Spinal cord (tissue), 10 donors: ENCODE measurements around the gene CTIF. TPM values are rescaled to one million over a fixed set of nuclear protein-coding genes. Genes with fewer than 3 reads are reported as not detected.

Experiments used
- DNase-seq, 6 donors: peaks; one replicate each; pipeline versions ENCODE4 v3.0.0 to v3.0.0-alpha.2; 2013 to 2015; ENCODE audit warnings: low spot score in 6 of 6, low read depth in 4 of 6
- H3K27ac ChIP-seq: one replicate; pipeline ENCODE4 v1.5.1; 2013; ENCODE audit warnings: low read depth, low read length, control low read depth
- H3K27me3 ChIP-seq: one replicate; pipeline ENCODE4 v1.6.1; 2013; ENCODE audit warnings: low read length; ENCODE audit not compliant: control insufficient read depth, insufficient read depth
- H3K36me3 ChIP-seq: one replicate; pipeline ENCODE4 v1.6.1; 2013; ENCODE audit warnings: low read length; ENCODE audit not compliant: control insufficient read depth, insufficient read depth
- H3K4me1 ChIP-seq: one replicate; pipeline ENCODE4 v1.6.1; 2013; ENCODE audit warnings: low read length; ENCODE audit not compliant: control insufficient read depth, insufficient read depth
- H3K4me3 ChIP-seq: one replicate; pipeline ENCODE4 v1.5.1; 2013; ENCODE audit warnings: low read depth, low read length, control low read depth
- H3K9me3 ChIP-seq: one replicate; pipeline ENCODE4 v1.6.1; 2013; ENCODE audit warnings: low read length; ENCODE audit not compliant: control insufficient read depth, insufficient read depth
- WGBS: methylation state at CpG from one replicate; pipeline ENCODE4 v1.1.5; 2013; ENCODE audit warnings: missing lambda C conversion rate; ENCODE audit not compliant: insufficient coverage; 5-methylcytosine and 5-hydroxymethylcytosine counted together
- polyA plus RNA-seq, 2 donors: library from polyadenylated mRNA; unstranded; fragments of 120-200 nt; gene quantifications; one replicate each; pipeline ENCODE4 v1.2.1, GENCODE V29; 2013; ENCODE audit not compliant: insufficient read length in 2 of 2
- total RNA-seq, 2 donors: library from RNA; depleted of rRNA in 1 of 2; stranded (reverse); fragments of 120-200 nt in 1 of 2; fragments of >200 nt in 1 of 2; gene quantifications; one replicate each; pipeline versions ENCODE4 v1.2.3 to v1.2.4, GENCODE V29; 2013 to 2014
- donor health status: healthy.

CTIF gene
- total and polyA plus RNA-seq, 4 donors = 32.5 to 106 (median 72.6) TPM

DNA sequence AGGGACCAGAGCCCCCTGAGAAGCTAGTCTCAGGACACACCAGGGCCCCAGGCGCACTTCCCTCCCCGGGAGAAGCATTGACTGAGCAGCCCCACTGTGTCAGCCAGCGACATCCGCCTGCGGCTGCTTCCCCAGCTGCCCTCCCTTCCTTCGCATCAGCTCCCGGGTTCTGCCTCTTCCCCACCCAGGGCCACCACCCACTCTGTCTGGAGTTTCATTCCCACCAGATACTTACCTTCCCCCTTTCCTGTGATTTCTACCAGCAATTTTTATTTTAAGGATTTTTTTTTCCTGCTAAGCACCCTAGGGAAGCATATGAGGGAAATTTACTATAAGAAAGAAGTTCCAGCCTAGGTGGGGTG lies 312.7 kb downstream of the CTIF start:
- no peak for DNase-seq
- no peaks in the 10 kb centered on the region for H3K27me3 ChIP-seq
- H3K27ac ChIP-seq = peak overlapping the region; percentile 82
- peaks cover 37% of the 10 kb centered on the region for H3K4me1 ChIP-seq
- H3K4me3 ChIP-seq = no peak overlapping the region
- no peaks in the 10 kb centered on the region for H3K9me3 ChIP-seq
- peaks cover 38% of the 10 kb centered on the region for H3K36me3 ChIP-seq
- WGBS = 46% methylated on average over 7 of the region's 7 CpGs

DNA sequence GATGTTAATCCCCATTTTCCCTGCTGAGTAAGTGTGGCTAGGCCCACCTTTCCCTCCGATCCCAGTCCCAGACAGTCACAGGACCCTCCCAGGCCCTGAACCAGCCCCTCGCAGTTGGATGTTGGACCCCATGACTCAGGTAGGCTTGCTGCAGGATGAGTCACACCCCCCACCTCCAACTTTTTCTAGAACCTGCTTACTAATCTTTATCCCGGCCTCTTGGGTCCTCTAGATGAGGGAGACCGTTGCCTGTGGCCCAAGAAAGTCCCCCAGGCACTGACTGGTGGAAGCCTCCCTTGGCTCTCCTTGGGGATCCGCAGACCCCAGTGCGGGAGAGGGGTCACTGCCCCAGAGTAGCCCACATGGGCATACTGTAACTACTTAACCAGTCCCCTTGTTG lies 313.5 kb downstream of the CTIF start:
- DNase-seq = no peak
- 98% methylated on average over 5 of the region's 6 CpGs for WGBS
- no peaks in the 10 kb centered on the region for H3K27me3 ChIP-seq
- H3K9me3 ChIP-seq = no peaks in the 10 kb centered on the region
- no peak overlapping the region for H3K4me3 ChIP-seq
- peaks cover 37% of the 10 kb centered on the region for H3K4me1 ChIP-seq
- H3K27ac ChIP-seq = no peak overlapping the region
- H3K36me3 ChIP-seq = peaks cover 40% of the 10 kb centered on the region

DNA sequence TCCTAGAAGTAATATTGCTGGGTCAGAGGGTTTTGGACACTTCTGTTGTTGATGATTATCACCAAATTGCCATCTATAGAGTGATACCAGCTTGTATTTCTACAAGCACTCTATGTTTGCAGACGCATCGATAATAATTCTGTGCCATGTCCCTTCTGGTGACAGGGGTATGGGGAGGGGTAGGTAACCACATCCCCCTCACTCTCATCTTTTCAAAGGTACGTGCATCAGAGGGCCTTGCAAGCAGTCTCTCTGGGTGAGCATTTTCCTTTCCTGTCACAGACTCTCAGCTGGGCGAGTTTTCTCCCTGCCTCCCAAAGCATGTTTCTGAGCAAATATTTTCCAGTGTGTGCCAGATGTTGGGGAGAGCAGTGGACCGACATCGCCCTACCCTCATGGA lies 314.0 kb downstream of the CTIF start:
- DNase-seq = no peak
- H3K9me3 ChIP-seq = no peaks in the 10 kb centered on the region
- H3K36me3 ChIP-seq = peaks cover 44% of the 10 kb centered on the region
- no peak overlapping the region for H3K27ac ChIP-seq
- H3K4me3 ChIP-seq = no peak overlapping the region
- no peaks in the 10 kb centered on the region for H3K27me3 ChIP-seq
- peaks cover 36% of the 10 kb centered on the region for H3K4me1 ChIP-seq
- WGBS = 100% methylated on average over 2 of the region's 6 CpGs

DNA sequence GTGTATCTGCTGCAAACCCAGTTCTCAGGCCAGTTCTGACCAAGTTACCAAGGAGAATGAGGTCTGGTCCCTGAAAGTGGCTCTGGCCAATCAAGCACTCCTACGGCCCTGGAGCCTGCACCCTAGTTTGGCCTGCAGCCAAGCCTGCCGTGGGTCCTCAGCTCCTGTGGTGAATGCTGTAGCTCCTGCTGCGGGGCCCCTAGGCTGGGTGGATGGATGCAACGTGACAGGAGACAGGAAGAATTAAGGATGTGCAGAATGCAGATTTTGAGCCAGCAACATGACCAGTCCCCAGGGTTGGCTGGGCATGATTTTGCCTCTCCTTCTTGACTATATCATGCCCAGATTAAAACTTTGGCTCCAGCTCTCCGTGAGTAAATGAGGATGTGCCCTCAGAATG lies 314.8 kb downstream of the CTIF start:
- no peaks in the 10 kb centered on the region for H3K9me3 ChIP-seq
- H3K4me3 ChIP-seq = no peak overlapping the region
- peaks cover 34% of the 10 kb centered on the region for H3K4me1 ChIP-seq
- H3K36me3 ChIP-seq = peaks cover 46% of the 10 kb centered on the region
- 45% methylated on average over 4 of the region's 5 CpGs for WGBS
- H3K27me3 ChIP-seq = no peaks in the 10 kb centered on the region
- DNase-seq = no peak
- no peak overlapping the region for H3K27ac ChIP-seq

DNA sequence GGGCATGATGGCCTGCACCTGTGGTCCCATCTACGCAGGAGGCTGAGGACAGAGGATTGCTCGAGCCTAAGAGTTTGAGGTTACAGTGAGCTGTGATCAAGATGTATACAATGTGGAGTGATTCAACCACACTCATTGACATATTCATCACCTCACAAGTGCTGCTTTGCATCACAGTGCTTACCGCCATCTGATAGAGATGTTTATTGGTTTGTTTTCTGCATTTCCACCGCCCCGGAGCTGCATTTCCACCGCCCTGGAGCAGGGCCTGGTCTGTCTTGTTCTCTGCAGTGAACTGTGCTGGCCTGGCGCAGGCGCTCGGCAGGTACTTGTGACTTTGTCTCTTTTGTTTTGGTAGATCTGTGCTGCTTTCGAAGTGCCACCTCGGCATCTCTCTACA lies 315.9 kb downstream of the CTIF start:
- no peak for DNase-seq
- 97% methylated on average over 7 of the region's 11 CpGs for WGBS
- Histone ChIP-seq H3K9me3 (no peaks in the 10 kb centered on the region), H3K27ac (no peak overlapping the region), H3K4me1 (peaks cover 40% of the 10 kb centered on the region), H3K4me3 (no peak overlapping the region), H3K27me3 (no peaks in the 10 kb centered on the region), H3K36me3 (peaks cover 54% of the 10 kb centered on the region)

DNA sequence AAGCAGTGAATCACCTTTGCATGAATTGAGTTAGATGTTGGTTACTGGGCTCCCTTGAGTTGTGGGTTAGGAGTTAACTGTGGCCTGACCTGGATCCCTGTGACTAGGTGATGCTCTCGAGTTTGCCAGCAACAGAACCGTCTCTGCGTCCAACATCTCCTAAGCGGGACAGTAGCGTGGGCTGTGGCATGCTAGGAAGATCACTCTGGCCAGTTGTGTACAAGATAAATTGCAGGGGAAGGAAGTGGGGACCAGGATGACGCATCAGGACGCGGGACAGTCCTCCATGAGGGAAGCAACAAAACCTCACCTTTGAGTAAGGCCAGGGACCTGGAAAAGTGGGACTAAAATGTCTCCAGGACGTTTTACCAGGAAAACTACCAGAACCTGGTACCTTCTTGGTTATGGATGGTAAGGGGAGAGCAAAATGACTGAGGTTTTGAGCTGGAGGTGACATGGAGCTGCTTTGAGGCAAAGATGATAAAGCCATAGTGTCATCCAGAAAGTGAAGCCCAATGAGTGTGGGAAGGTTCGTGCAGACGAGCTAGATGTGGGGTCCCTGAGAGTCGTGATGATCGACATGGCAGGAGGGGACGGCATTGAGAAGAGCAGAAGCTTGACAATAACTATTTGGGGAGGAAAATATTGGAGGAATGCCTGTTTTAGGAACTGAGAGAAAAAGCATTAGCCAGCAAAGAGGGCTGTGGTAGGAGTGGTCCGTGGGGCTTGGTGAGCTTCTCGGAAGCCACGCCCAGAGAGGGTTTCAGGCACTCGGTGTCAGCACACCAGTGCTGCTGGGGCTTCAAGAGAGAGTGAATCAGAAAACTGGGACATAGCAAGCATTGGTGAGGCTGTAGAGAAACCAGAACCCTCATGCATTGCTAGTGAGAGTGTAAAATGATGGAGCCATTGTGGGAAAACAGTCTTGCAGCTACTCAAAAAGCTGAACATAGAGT lies 316.9 kb downstream of the CTIF start:
- Histone ChIP-seq H3K9me3 (no peaks in the 10 kb centered on the region), H3K4me3 (no peak overlapping the region), H3K36me3 (peaks cover 55% of the 10 kb centered on the region), H3K27me3 (no peaks in the 10 kb centered on the region), H3K4me1 (peaks cover 45% of the 10 kb centered on the region), H3K27ac (no peak overlapping the region)
- DNase-seq = no peak
- 90% methylated on average over 18 of the region's 18 CpGs for WGBS

DNA sequence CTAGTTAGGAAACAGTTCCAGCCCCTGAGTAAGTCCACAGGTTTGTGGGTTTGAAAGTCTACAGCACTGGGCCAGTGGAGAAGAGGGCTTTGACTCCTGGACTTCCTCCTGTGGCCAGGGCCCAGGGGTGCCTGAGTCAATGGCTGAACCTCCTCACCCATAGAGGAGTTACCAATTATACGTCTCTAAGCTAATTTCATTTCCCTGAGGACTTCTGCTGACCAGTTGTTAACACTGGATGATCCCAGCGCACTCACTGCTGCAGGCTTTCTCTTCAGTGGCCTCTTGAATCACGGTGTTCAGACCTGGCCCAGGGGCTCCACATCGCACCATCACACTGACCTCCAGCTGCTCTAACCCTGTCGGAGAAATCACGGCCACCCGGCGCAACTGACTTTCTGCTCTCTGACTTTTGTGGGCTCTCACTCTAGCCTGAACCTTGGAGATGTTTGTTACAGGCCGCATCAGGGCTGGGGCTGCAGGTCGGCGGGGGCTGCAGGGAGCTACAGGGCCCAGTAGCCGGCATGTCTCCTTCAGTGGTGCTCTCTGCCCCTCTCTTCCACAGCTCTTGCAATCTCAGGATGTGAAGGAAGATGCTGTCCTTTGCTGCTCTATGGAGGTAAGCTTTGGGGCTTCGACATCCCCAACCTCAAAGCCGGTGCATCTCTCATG lies 318.3 kb downstream of the CTIF start:
- WGBS = 96% methylated on average over 11 of the region's 14 CpGs
- DNase-seq = no peak
- Histone ChIP-seq H3K4me3 (no peak overlapping the region), H3K4me1 (peaks cover 46% of the 10 kb centered on the region), H3K27ac (no peak overlapping the region), H3K36me3 (peaks cover 59% of the 10 kb centered on the region), H3K27me3 (no peaks in the 10 kb centered on the region), H3K9me3 (no peaks in the 10 kb centered on the region)

DNA sequence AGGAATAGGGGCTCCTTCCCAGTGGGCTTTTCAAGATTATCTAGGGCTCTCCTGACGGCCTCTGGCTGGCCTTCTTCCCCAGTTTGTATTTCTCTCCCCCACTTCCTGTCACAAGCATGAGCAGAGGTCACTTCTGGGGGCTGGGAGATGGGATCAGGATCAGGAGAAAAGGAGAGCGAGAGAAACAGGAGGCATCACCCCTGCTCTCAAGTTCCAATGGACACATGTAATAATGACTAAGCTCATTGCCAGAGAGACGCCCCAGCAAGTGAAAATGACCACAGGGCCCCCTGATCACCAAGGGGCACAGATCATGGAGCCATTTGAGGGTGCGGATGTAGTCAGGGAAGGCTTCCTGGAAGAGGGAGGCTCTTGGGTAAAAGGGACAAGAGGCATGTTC lies 319.8 kb downstream of the CTIF start:
- H3K4me1 ChIP-seq = peaks cover 44% of the 10 kb centered on the region
- H3K27ac ChIP-seq = peak overlapping the region; percentile 65
- H3K4me3 ChIP-seq = no peak overlapping the region
- no peak for DNase-seq
- H3K36me3 ChIP-seq = peaks cover 63% of the 10 kb centered on the region
- H3K9me3 ChIP-seq = no peaks in the 10 kb centered on the region
- 94% methylated on average over 2 of the region's 4 CpGs for WGBS
- H3K27me3 ChIP-seq = no peaks in the 10 kb centered on the region

DNA sequence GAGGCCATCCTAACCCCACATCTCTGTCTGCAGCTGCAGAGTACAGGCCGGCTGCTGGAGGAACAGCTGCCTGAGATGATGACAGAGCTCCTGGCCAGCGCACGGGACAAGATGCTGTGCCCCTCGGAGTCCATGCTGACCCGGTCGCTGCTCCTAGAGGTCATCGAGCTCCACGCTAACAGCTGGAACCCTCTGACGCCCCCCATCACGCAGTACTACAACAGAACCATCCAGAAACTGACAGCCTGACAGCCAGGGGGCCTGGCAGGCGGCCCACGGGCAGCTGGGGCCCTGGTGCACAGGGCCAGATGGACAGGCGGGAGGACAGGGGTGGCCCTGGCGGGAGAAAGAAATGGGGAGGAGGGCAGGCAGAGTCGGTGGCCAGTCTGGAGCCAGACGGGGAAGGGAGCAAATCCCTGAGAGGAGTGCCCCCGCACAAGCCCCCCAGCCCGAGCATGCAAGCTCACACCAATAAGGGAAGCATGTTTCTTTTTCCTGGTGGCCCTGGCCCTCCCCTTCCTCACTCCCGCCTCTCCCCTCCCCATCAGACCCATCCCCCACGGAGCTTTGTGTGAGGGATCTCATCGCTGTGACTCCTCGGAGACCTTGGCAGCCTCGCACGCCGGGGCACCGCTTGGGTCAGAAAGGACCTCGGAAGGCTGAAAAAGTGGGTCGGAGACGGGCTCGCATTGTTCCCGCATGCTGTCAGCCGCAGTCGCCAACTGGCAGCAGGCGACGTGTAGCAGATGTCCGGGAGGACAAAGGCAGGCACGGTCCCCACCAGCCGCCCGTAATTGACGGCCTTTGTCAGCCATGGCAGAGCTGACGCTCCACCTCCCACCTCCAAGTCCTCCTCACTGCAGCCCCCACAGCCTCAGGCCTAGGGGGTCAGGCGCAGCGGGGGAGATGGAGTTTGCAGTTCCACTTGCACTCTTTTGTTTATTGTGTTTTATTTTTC lies 320.8 kb downstream of the CTIF start:
- no peak overlapping the region for H3K4me3 ChIP-seq
- H3K27ac ChIP-seq = peak overlapping the region; percentile 65
- no peaks in the 10 kb centered on the region for H3K27me3 ChIP-seq
- no peaks in the 10 kb centered on the region for H3K9me3 ChIP-seq
- peak in 5 of 6 donors; percentile 44 to 92 (median 62) for DNase-seq
- H3K36me3 ChIP-seq = peaks cover 59% of the 10 kb centered on the region
- WGBS = 13% methylated on average over 35 of the region's 43 CpGs
- H3K4me1 ChIP-seq = peaks cover 44% of the 10 kb centered on the region
